MV-4-11 (cell line): ENCODE results near the gene RGS12.

Source experiments
- DNase-seq: peaks from one replicate; lab custom pipeline; 2025; lab: John Stamatoyannopoulos, UW

Gene RGS12

GRCh38 chr4:3310301-3311094 is 17.7 kb downstream of the RGS12 start:
- DNase-seq: no peak

GRCh38 chr4:3311095-3311372 is 18.2 kb downstream of the RGS12 start:
- no peak for DNase-seq

- DNase-seq: no peak
These were observed 18.8 kb downstream of the RGS12 start for GRCh38 chr4:3311489-3312171.

- DNase-seq: no peak
These were observed 19.5 kb downstream of the RGS12 start for GRCh38 chr4:3312362-3312761.

- DNase-seq: no peak
These were observed 20.3 kb downstream of the RGS12 start for GRCh38 chr4:3313139-3313538.

GRCh38 chr4:3313556-3314228 is 20.9 kb downstream of the RGS12 start:
- no peak for DNase-seq

- DNase-seq: no peak
These were observed 22.0 kb downstream of the RGS12 start for GRCh38 chr4:3314706-3315260.

GRCh38 chr4:3315566-3315965 is 22.7 kb downstream of the RGS12 start:
- no peak for DNase-seq

- DNase-seq: no peak
These were observed 23.3 kb downstream of the RGS12 start for GRCh38 chr4:3316146-3316545.

- no peak for DNase-seq
These were observed 24.3 kb downstream of the RGS12 start for GRCh38 chr4:3317011-3317655.

GRCh38 chr4:3317656-3318211 is 24.9 kb downstream of the RGS12 start:
- DNase-seq: no peak

GRCh38 chr4:3318561-3319021 is 25.8 kb downstream of the RGS12 start:
- DNase-seq: no peak

GRCh38 chr4:3320361-3321023 is 27.7 kb downstream of the RGS12 start:
- DNase-seq: no peak

- DNase-seq: no peak
These were observed 28.6 kb downstream of the RGS12 start for GRCh38 chr4:3321295-3321889.

GRCh38 chr4:3322059-3322550 is 29.3 kb downstream of the RGS12 start:
- no peak for DNase-seq

GRCh38 chr4:3323071-3323481 is 30.3 kb downstream of the RGS12 start:
- DNase-seq: no peak

- DNase-seq: no peak
These were observed 31.4 kb downstream of the RGS12 start for GRCh38 chr4:3324093-3324815.

- no peak for DNase-seq
These were observed 36.2 kb downstream of the RGS12 start for GRCh38 chr4:3328814-3329663.

- no peak for DNase-seq
These were observed 37.1 kb downstream of the RGS12 start for GRCh38 chr4:3329887-3330286.
